Uterus (tissue), 4 donors: ENCODE results near the gene DYDC2. TPM values are rescaled to one million over a fixed set of nuclear protein-coding genes. Genes with fewer than 3 reads are reported as not detected.

Experiments
- DNase-seq, 2 donors: peaks; one replicate each; pipeline ENCODE4 v3.0.0-alpha.2; 2019 to 2020
- H3K27ac ChIP-seq, 2 donors: fragments of 200-600 bp; sonication (generic); 1 replicate in 1 of 2; 2 replicates in 1 of 2; pipeline ENCODE4 v1.5.1; 2016 to 2018
- H3K27me3 ChIP-seq, 2 donors: fragments of 200-600 bp; sonication (generic); one replicate each; pipeline ENCODE4 v1.5.1; 2018 to 2019; ENCODE audit warnings: control low read depth in 1 of 2
- H3K36me3 ChIP-seq, 2 donors: fragments of 200-600 bp; sonication (generic); one replicate each; pipeline ENCODE4 v1.5.1; 2019; ENCODE audit warnings: control low read depth in 1 of 2
- H3K4me1 ChIP-seq, 2 donors: fragments of 200-600 bp; sonication (generic); one replicate each; pipeline ENCODE4 v1.5.1; 2018 to 2019; ENCODE audit warnings: control low read depth in 1 of 2
- H3K4me3 ChIP-seq, 2 donors: fragments of 200-600 bp; sonication (generic); 1 replicate in 1 of 2; 2 replicates in 1 of 2; pipeline ENCODE4 v1.5.1; 2018 to 2019; ENCODE audit warnings: mild to moderate bottlenecking in 1 of 2
- H3K9me3 ChIP-seq, 2 donors: fragments of 200-600 bp; sonication (generic); one replicate each; pipeline ENCODE4 v1.5.1; 2019; ENCODE audit warnings: control low read depth in 1 of 2
- POLR2A ChIP-seq, 2 donors: fragments of 450-650 bp; IDR thresholded peaks; one replicate each; pipeline ENCODE4 v1.6.1; 2016; ENCODE audit warnings: antibody characterized with exemption in 2 of 2, mild to moderate bottlenecking in 1 of 2, moderate library complexity in 1 of 2
- intact Hi-C: fragments of 100-400 bp; cut with DNase I; formaldehyde crosslinking; loops from one replicate; pipeline ENCODE4 v1.15.1; 2023; ENCODE audit warnings: low total_unique reads
- total RNA-seq, 4 donors: library from RNA; depleted of rRNA in 3 of 4; stranded (reverse); fragments of >200 nt in 3 of 4; gene quantifications; one replicate each; pipeline versions ENCODE4 v1.1.0 to v1.2.4, GENCODE V29; 2014 to 2023
- TF ChIP-seq, protein P1 (sequence below), 4 experiments: fragments of 200-600 bp in 2 of 4; fragments of 450-650 bp in 2 of 4; sonication (generic) in 2 of 4; IDR thresholded peaks; one replicate each; pipeline ENCODE4 v1.5.1; 2016 to 2019; ENCODE audit warnings: antibody characterized with exemption in 4 of 4, mild to moderate bottlenecking in 2 of 4, moderate library complexity in 1 of 4
- donor health status: DM: yes; HTN: yes; CAD: no.

DYDC2 gene
- total RNA-seq, 4 donors from 2014 or later, result 0.73 to 12.4 (median 6.6) TPM; not detected in 1

DNA sequence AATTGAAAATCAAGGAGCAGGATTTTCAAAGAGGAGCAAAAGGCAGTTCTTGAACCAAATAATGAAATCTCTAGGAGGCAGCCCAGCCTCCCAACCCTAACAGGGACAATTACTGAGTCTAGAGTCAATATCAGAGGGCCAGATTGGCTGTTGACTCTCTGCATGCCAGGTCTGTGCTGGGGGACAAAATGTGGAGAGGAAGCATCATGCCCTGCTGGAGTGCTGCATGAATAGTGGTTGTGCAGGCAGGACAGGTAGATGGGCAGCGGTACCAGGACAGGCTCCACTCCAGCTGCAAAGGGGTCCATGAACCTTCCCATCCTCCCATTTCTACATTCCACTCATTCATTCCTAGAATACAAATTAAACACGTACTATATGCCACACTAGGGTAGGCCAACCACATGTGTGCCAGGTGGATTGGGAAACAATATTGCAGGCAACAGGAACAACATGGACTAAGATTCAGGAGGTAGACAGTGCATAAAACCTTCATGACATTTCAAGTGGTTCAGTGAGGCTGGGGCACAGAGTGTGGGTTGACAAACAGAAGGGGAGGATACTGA is 36.8 kb upstream of the DYDC2 start:
- no peaks in the 10 kb centered on the region for H3K4me1 ChIP-seq
- intact Hi-C loops, result no loop called here
- DNase-seq, result no peak
- H3K4me3 ChIP-seq, result no peak overlapping the region
- no peak overlapping the region for H3K27ac ChIP-seq
- no peaks in the 10 kb centered on the region for H3K36me3 ChIP-seq
- H3K27me3 ChIP-seq, result no peaks in the 10 kb centered on the region
- H3K9me3 ChIP-seq, result no peaks in the 10 kb centered on the region
- TF ChIP-seq, protein P1, sequence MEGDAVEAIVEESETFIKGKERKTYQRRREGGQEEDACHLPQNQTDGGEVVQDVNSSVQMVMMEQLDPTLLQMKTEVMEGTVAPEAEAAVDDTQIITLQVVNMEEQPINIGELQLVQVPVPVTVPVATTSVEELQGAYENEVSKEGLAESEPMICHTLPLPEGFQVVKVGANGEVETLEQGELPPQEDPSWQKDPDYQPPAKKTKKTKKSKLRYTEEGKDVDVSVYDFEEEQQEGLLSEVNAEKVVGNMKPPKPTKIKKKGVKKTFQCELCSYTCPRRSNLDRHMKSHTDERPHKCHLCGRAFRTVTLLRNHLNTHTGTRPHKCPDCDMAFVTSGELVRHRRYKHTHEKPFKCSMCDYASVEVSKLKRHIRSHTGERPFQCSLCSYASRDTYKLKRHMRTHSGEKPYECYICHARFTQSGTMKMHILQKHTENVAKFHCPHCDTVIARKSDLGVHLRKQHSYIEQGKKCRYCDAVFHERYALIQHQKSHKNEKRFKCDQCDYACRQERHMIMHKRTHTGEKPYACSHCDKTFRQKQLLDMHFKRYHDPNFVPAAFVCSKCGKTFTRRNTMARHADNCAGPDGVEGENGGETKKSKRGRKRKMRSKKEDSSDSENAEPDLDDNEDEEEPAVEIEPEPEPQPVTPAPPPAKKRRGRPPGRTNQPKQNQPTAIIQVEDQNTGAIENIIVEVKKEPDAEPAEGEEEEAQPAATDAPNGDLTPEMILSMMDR (IDR thresholded peaks at IDR 0.05), result no peak
- TF ChIP-seq POLR2A (IDR thresholded peaks at IDR 0.05), result no peak

DNA sequence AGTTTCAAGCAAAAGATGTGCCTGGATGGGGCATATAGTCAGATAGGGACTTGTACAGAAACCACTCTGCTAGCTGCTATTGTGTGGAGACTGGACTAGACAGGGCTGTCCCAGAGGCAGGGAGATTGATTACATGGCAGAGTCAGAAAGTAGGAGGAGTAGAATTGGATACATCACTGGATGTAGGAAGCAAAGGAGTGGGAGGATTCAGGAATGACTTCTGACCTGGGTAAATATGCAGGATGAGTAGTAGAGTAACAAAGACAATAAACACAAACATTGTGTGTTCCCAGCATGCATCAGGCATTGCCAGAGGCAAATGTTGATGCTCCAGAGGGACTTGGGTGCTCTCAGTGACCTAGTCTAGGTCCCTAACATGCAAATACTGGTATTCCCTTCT is 36.2 kb upstream of the DYDC2 start:
- no peaks in the 10 kb centered on the region for H3K36me3 ChIP-seq
- no peaks in the 10 kb centered on the region for H3K9me3 ChIP-seq
- intact Hi-C loops, result no loop called here
- H3K4me1 ChIP-seq, result no peaks in the 10 kb centered on the region
- no peak overlapping the region for H3K27ac ChIP-seq
- no peaks in the 10 kb centered on the region for H3K27me3 ChIP-seq
- no peak for TF ChIP-seq POLR2A (IDR thresholded peaks at IDR 0.05)
- TF ChIP-seq, protein P1 (IDR thresholded peaks at IDR 0.05), result no peak
- DNase-seq, result no peak
- no peak overlapping the region for H3K4me3 ChIP-seq

DNA sequence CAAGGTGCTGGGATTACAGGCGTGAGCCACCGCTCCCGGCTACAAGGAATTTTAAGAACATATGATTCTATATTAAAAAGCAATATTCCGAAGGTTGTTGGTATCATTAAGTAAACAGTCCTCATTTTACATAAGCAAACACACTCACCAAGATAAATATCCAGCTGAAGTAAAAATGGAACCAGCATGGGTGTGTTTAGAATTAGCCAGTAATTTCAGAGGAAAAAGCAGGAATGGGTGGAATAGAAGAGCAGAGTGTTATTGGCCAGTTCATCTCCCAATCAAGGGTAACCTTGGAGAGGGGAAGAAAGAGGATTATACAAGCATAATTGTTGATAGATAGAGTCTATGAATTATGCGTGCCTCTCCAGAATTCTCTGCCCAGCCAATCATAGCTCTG is 35.4 kb upstream of the DYDC2 start:
- H3K4me3 ChIP-seq, result no peak overlapping the region
- H3K9me3 ChIP-seq, result no peaks in the 10 kb centered on the region
- H3K4me1 ChIP-seq, result no peaks in the 10 kb centered on the region
- intact Hi-C loops, result no loop called here
- no peaks in the 10 kb centered on the region for H3K36me3 ChIP-seq
- H3K27me3 ChIP-seq, result no peaks in the 10 kb centered on the region
- TF ChIP-seq POLR2A (IDR thresholded peaks at IDR 0.05), result no peak
- TF ChIP-seq, protein P1 (IDR thresholded peaks at IDR 0.05), result no peak
- no peak for DNase-seq
- H3K27ac ChIP-seq, result no peak overlapping the region

DNA sequence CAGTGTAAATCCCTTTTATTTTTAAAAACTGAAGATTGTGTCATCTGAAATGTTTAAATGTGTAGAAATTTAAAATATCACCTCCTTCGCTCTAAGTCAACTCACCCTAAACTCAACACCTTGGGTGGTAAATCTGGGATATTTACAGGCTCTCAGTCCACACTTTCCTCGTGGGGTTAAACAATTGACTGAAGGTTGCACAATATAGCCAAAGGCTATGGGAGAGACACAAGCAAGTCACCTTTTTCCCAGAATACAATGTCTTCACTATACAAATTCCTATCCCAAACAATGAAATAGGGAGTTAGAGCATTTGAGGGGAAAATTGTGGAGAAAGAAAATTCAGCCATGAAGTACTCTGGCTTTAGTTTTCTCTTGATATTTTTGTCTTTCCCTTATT is 34.4 kb upstream of the DYDC2 start:
- no peak overlapping the region for H3K27ac ChIP-seq
- TF ChIP-seq, protein P1 (IDR thresholded peaks at IDR 0.05), result no peak
- TF ChIP-seq POLR2A (IDR thresholded peaks at IDR 0.05), result no peak
- DNase-seq, result no peak
- H3K4me3 ChIP-seq, result no peak overlapping the region
- H3K36me3 ChIP-seq, result no peaks in the 10 kb centered on the region
- no peaks in the 10 kb centered on the region for H3K4me1 ChIP-seq
- intact Hi-C loops, result no loop called here
- H3K9me3 ChIP-seq, result no peaks in the 10 kb centered on the region
- H3K27me3 ChIP-seq, result no peaks in the 10 kb centered on the region

DNA sequence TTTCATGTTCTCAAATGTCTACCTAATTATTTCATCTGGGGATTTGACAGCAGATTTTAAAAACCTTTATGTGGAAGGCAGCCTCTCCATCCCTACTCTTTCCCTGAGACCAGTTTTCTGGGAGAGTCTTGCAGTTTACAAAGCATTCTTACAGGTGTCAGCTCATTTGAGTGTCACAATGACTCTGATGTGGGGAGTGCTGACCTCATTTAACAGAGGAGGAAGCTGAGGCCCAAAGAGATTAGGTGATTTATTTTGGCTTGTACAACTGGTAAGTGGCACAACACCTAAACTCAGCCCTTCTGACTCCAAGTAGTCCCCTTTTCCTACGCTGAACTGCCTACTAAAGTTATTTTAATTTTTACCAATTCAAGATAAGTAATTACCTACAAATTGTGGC is 33.9 kb upstream of the DYDC2 start:
- TF ChIP-seq, protein P1 (IDR thresholded peaks at IDR 0.05), result no peak
- no peak overlapping the region for H3K4me3 ChIP-seq
- DNase-seq, result no peak
- H3K36me3 ChIP-seq, result no peaks in the 10 kb centered on the region
- H3K4me1 ChIP-seq, result no peaks in the 10 kb centered on the region
- no peak overlapping the region for H3K27ac ChIP-seq
- no peaks in the 10 kb centered on the region for H3K27me3 ChIP-seq
- H3K9me3 ChIP-seq, result no peaks in the 10 kb centered on the region
- intact Hi-C loops, result no loop called here
